Thyroid gland (tissue), 4 donors: ENCODE measurements around the gene FAM229B. TPM values are rescaled to one million over a fixed set of nuclear protein-coding genes. Genes with fewer than 3 reads are reported as not detected.

Experiments used
- DNase-seq, 2 donors: peaks; one replicate each; pipeline ENCODE4 v3.0.0-alpha.2; 2019
- H3K27ac ChIP-seq, 3 donors: fragments of 200-600 bp; sonication (generic); 1 replicate in 2 of 3; 2 replicates in 1 of 3; pipeline ENCODE4 v1.5.1; 2016 to 2019; ENCODE audit warnings: mild to moderate bottlenecking in 1 of 3, moderate library complexity in 1 of 3
- H3K27me3 ChIP-seq: fragments of 200-600 bp; sonication (generic); one replicate; pipeline ENCODE4 v1.5.1; 2019
- H3K36me3 ChIP-seq, 2 donors: fragments of 200-600 bp; sonication (generic); one replicate each; pipeline ENCODE4 v1.5.1; 2016 to 2019
- H3K4me1 ChIP-seq, 2 donors: fragments of 200-600 bp; sonication (generic); one replicate each; pipeline ENCODE4 v1.5.1; 2017 to 2019
- H3K4me3 ChIP-seq, 3 donors: fragments of 200-600 bp; sonication (generic); replicated peaks in 1 of 3; 1 replicate in 2 of 3; 2 replicates in 1 of 3; pipeline ENCODE4 v1.5.1; 2016; ENCODE audit warnings: mild to moderate bottlenecking in 1 of 3
- H3K9me3 ChIP-seq: fragments of 200-600 bp; sonication (generic); one replicate; pipeline ENCODE4 v1.5.1; 2017
- POLR2A ChIP-seq, 2 donors: fragments of 450-650 bp; IDR thresholded peaks; one replicate each; pipeline ENCODE4 v1.6.1; 2017; ENCODE audit warnings: antibody characterized with exemption in 2 of 2, mild to moderate bottlenecking in 2 of 2, moderate library complexity in 1 of 2
- WGBS, 2 donors: methylation state at CpG; one replicate each; pipeline ENCODE4 v1.1.5; 2017; 5-methylcytosine and 5-hydroxymethylcytosine counted together
- intact Hi-C: fragments of 100-400 bp; cut with DNase I; formaldehyde crosslinking; loops from one replicate; pipeline ENCODE4 v1.15.1; 2023
- total RNA-seq, 4 donors: library from RNA; depleted of rRNA; stranded (reverse); fragments of >200 nt; gene quantifications; one replicate each; pipeline ENCODE4 v1.2.3, GENCODE V29; 2016
- TF ChIP-seq, protein P1 (sequence below), 6 experiments: fragments of 200-600 bp in 3 of 6; fragments of 450-650 bp in 3 of 6; sonication (generic) in 3 of 6; IDR thresholded peaks; one replicate each; pipeline ENCODE4 v1.5.1; 2016 to 2019; ENCODE audit warnings: antibody characterized with exemption in 6 of 6, mild to moderate bottlenecking in 2 of 6, inconsistent platforms in 1 of 6, moderate library complexity in 1 of 6

The FAM229B gene
- total RNA-seq, 4 donors from 2014 or later = 8.3 to 29.2 (median 13.9) TPM

- WGBS, 2 donors = 40 to 48% methylated on average over 9 of the region's 9 CpGs
- Histone ChIP-seq H3K4me1 (peaks cover 2 to 7% of the 10 kb centered on the region in 2 donors), H3K27me3 (no peaks in the 10 kb centered on the region), H3K36me3 (no peaks in the 10 kb centered on the region), H3K4me3 (no peak overlapping the region), H3K9me3 (no peaks in the 10 kb centered on the region), H3K27ac (no peak overlapping the region)
- intact Hi-C loops = no loop called here
- DNase-seq = peak; percentile 8 to 18
- TF ChIP-seq, protein P1, sequence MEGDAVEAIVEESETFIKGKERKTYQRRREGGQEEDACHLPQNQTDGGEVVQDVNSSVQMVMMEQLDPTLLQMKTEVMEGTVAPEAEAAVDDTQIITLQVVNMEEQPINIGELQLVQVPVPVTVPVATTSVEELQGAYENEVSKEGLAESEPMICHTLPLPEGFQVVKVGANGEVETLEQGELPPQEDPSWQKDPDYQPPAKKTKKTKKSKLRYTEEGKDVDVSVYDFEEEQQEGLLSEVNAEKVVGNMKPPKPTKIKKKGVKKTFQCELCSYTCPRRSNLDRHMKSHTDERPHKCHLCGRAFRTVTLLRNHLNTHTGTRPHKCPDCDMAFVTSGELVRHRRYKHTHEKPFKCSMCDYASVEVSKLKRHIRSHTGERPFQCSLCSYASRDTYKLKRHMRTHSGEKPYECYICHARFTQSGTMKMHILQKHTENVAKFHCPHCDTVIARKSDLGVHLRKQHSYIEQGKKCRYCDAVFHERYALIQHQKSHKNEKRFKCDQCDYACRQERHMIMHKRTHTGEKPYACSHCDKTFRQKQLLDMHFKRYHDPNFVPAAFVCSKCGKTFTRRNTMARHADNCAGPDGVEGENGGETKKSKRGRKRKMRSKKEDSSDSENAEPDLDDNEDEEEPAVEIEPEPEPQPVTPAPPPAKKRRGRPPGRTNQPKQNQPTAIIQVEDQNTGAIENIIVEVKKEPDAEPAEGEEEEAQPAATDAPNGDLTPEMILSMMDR (IDR thresholded peaks at IDR 0.05) = no peak
- no peak for TF ChIP-seq POLR2A (IDR thresholded peaks at IDR 0.05)
These were observed 21.9 kb downstream of the FAM229B start for GRCh38 chr6:112109262-112109661.

DNA sequence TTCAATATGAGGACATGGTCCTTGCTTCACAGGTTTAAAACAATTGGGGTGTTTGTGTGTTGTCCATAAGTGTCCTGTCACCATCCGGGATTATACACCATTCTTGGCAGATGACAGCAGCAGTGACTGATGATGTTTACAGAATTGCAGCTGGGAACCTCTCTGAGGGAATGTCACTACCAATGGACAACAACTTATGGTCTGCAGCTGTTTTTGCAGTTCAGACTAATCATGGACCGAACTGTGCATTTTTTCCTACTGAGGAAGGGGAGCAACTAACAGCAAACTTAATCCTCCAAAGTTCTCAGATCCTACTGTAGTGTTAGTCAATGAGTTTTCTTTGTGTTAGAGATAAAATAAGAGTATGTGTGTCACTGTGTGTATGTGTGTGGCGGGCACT is 26.0 kb downstream of the FAM229B start:
- Histone ChIP-seq H3K27me3 (no peaks in the 10 kb centered on the region), H3K27ac (no peak overlapping the region), H3K4me3 (no peak overlapping the region), H3K9me3 (no peaks in the 10 kb centered on the region), H3K4me1 (peaks cover 2 to 7% of the 10 kb centered on the region in 2 donors), H3K36me3 (no peaks in the 10 kb centered on the region)
- intact Hi-C loops = no loop called here
- WGBS, 2 donors = 77 to 80% methylated on average over 3 of the region's 3 CpGs
- no peak for TF ChIP-seq POLR2A (IDR thresholded peaks at IDR 0.05)
- TF ChIP-seq, protein P1 (IDR thresholded peaks at IDR 0.05) = no peak
- DNase-seq = no peak

- no peak overlapping the region for H3K4me3 ChIP-seq
- no peaks in the 10 kb centered on the region for H3K9me3 ChIP-seq
- no peak overlapping the region for H3K27ac ChIP-seq
- no peaks in the 10 kb centered on the region for H3K36me3 ChIP-seq
- no peak for DNase-seq
- no peaks in the 10 kb centered on the region for H3K27me3 ChIP-seq
- intact Hi-C loops = no loop called here
- H3K4me1 ChIP-seq = peaks cover 2 to 7% of the 10 kb centered on the region in 2 donors
- TF ChIP-seq POLR2A (IDR thresholded peaks at IDR 0.05) = no peak
- TF ChIP-seq, protein P1 (IDR thresholded peaks at IDR 0.05) = no peak
These were observed 26.5 kb downstream of the FAM229B start for GRCh38 chr6:112113918-112114317.

DNA sequence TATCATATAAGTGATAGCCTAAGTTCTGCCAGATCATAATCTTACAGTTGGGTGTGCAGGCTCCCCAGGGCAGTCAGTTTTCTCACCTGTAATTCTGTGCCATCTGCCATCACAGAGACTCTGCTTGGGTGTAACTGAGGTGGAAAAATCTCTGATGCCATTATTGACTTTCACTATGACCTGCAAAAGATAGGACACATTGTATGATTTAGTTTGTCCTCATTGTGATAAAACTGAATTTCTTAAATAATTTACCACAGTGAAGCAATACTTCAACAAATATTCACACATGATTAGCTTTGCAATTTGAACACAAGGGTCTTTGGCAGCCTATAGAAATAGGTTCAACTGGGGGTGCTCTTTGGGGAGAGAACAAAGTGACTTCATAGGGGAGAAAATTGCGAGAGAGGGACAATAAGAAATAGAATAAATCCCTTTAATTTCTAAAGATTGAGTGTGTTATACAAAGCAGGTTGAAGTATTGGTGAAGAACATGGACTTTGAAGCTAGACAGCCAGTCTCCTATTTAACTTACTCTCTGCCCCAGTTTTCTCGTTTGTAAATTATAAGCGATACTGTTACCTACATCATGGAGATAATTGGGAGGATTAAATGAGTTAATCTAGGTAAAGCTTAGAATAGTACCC is 27.3 kb downstream of the FAM229B start:
- peaks cover 0 to 1% of the 10 kb centered on the region in 2 donors for H3K36me3 ChIP-seq

DNA sequence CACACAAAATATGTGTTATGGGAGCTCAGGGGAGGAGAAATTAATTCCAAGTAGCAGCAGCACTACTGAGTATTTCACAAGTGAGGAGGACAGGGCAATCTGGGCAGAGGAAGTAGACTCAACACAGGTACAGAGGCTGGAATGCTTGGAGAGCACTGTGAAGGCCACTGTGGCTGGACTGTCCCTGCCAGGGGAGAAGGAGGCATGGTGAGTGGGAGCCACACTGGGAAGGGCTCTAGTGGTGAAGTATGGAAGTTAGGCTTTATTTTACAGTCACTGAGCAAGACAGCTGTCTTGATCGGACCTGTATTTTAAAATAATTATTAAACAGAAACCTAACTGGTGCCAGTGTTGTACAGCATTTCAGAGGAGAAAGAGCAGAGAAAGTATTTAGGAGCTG is 28.8 kb downstream of the FAM229B start:
- Histone ChIP-seq H3K36me3 (peaks cover 0 to 6% of the 10 kb centered on the region in 2 donors), H3K4me3 (no peak overlapping the region), H3K9me3 (no peaks in the 10 kb centered on the region), H3K4me1 (peaks cover 0 to 7% of the 10 kb centered on the region in 2 donors), H3K27me3 (no peaks in the 10 kb centered on the region), H3K27ac (no peak overlapping the region)
- TF ChIP-seq, protein P1 (IDR thresholded peaks at IDR 0.05) = no peak
- TF ChIP-seq POLR2A (IDR thresholded peaks at IDR 0.05) = no peak
- DNase-seq = no peak
- intact Hi-C loops = no loop called here
- 83 to 100% methylated on average over 1 of the region's 1 CpG for WGBS, 2 donors

More for the DNA sequence above, 27.3 kb downstream of the FAM229B start:
- Histone ChIP-seq H3K27me3 (no peaks in the 10 kb centered on the region), H3K4me1 (peaks cover 0 to 7% of the 10 kb centered on the region in 2 donors), H3K4me3 (no peak overlapping the region), H3K27ac (no peak overlapping the region), H3K9me3 (no peaks in the 10 kb centered on the region)
- no peak for DNase-seq
- intact Hi-C loops = no loop called here
- TF ChIP-seq, protein P1 (IDR thresholded peaks at IDR 0.05) = no peak
- no peak for TF ChIP-seq POLR2A (IDR thresholded peaks at IDR 0.05)
- 95 to 98% methylated on average over 3 of the region's 3 CpGs for WGBS, 2 donors
